Cardiac septum (tissue), 1 donor: Measurements from ENCODE around the gene SETD1A. TPM values are rescaled to one million over a fixed set of nuclear protein-coding genes. Genes with fewer than 3 reads are reported as not detected.
"Not testable (repeated sequence)": the region's sequence is repeated elsewhere in the genome, so short reads cannot be mapped to it uniquely, and the experiment has no call there.

ENCODE experiments used
- DNase-seq: peaks from one replicate; pipeline ENCODE4 v3.0.0-alpha.2; 2020; ENCODE audit warnings: low spot score
- intact Hi-C: fragments of 100-400 bp; cut with DNase I; formaldehyde crosslinking; loops from one replicate; pipeline ENCODE4 v1.14.0; 2022
- total RNA-seq: library from RNA; stranded (reverse); fragmentation: NEBNext Ultra II Directional; extraction: Animal tissue kit (Norgen Biotek cat#: 25700); gene quantifications from one replicate; pipeline ENCODE4 v1.2.1, GENCODE V29; 2021
- donor health status: DM: no; HTN: no; CAD: no.

SETD1A gene
- total RNA-seq, 1 donor from 2014 or later = 9.6 TPM

DNA sequence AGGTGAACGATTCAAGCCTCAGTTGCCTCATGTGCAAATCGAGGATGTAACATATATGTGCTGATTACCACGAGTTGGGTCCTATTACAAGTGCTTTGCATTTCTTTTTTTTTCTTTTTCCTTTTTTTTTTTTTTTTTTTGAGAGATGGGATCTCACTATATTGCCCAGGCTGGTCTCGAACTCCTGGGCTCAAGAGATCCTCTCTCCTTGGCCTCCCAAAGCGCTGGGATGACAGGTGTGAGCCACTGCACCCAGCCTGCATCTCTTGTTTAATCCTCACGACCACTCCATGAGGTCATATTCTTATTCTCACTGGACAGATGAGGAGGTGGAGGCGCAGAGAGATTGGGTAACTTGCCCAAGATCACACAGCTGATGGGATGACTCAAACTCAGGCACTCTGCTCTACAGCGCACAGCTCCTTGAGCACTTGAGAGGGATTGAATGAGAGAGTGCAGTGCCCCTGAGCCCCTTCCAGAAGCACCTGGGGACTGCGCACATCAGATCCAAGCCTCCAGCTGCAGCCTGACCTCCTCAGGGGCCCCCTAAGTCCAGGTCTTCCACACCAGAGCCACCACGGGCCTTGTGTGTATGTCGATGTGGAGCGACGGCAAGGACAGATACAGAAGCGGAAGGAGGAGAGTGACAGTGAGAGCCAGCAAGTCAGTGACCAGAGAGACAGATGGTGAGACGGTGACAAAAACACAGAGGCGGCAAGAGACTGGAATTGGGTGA, 48.0 kb downstream of the SETD1A start:
- DNase-seq = no peak
- intact Hi-C loops = no loop called here

DNA sequence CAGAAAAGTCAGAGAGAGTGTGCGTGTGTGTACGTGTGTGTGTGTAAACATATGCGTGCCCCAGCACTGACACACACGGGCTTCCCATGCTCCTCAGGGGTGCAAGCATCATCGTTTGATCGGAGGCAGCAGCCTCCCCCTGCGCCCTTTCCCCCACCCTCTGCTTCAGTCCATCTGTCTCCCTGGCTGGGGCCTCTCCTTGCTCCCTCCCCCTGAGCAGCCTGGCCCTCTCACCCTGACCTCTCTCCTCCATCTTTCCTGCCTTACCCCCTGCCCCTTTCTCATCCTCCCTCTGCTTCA, 48.5 kb downstream of the SETD1A start:
- no peak for DNase-seq
- intact Hi-C loops = no loop called here

DNA sequence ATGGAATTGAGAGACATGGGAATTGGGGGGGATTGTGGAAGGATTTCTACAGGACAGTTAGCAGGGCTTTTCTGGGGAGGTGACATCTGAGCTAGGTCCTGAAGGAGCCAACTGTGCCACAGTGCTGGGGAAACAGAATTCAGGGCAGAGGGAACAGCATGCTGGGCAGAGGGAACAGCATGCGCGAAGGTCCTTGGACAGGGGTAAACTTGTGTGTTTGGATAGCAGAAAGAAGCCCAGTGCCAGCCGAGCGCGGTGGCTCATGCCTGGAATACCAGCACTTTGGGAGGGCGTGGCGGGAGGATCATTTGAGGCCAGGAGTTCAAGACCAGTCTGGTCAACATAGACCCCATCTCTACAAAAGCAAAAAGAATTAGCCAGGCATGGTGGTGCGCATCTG, 49.0 kb downstream of the SETD1A start:
- DNase-seq = no peak
- intact Hi-C loops = no loop called here

DNA sequence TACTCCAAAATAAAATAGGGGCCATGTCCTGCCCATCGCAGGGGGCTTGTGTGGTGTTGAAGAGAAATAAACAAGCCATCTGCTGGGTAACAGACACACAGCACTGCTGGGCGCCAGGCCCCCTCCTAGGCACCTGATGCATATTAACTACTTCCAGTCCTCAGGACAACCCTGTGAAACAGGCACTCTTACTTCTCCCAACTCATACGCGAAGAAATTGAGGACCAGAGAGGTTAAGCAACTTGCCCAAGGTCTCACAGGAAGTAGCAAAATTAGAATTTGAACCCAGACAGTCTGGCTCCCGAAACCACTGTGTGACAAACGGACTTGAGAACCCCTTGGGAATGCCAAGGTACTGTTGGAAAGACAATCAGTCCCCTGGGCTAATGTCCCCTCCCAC, 50.1 kb downstream of the SETD1A start:
- DNase-seq = no peak

DNA sequence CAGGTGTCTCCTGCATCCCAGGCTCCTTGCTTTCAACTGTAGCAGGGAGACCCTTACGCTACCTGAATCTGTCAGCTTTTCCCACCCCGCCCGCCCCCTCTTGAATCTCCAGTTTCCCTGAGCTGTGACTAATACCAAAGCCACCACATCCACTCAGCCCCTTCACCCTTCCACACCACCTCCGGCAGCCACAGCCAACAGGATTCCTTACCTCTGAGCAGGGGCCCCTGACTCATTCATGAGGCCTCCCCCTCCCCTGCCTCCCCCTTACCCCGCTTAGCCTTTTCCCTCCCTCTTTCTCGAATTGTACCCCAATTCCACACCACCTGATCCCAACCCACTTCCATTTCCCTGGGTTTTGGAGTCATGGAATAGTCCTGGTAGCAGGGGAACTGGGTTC, 50.6 kb downstream of the SETD1A start:
- intact Hi-C loops = no loop called here
- DNase-seq = no peak

More for the DNA sequence above, 50.1 kb downstream of the SETD1A start:
- intact Hi-C loops = no loop called here

DNA sequence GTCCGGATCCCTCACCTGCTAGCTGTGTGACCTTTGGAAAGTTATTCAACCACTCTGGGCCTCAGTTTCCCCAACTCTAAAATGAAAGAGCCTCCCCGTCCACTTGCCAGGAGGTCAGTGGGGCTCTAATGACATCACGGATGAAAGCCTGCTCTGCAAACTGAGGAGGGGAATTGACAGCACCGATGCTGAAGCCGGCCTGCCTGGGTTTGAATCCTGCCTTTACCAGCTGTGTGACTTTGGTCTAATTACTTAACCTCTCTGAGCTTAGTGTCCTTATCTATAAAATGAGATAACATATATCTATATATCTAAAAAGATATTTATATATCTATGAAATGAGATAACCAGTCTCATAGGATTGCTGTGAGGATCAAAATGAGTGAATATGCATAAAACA, 51.0 kb downstream of the SETD1A start:
- DNase-seq = no peak
- intact Hi-C loops = no loop called here

DNA sequence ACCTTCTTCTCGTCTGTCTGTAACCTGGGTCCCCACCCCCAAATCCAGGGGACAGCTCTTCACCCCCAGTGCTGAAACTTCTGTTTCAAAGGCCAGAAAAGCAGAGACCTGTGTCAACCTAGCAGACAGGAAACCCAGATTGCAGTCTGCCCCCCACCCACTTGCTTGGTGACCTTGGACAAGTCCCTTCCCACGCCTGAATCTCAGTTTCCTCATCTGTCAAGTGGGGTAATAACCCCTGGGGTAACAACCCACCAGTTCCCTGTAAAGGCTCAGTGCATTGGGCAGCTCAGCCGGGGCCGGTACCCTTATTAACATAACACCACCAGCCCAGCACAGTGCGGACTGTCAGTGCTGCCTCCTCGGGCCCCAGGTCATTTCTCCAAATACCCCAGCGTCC, 51.6 kb downstream of the SETD1A start:
- no peak for DNase-seq
- intact Hi-C loops = no loop called here

DNA sequence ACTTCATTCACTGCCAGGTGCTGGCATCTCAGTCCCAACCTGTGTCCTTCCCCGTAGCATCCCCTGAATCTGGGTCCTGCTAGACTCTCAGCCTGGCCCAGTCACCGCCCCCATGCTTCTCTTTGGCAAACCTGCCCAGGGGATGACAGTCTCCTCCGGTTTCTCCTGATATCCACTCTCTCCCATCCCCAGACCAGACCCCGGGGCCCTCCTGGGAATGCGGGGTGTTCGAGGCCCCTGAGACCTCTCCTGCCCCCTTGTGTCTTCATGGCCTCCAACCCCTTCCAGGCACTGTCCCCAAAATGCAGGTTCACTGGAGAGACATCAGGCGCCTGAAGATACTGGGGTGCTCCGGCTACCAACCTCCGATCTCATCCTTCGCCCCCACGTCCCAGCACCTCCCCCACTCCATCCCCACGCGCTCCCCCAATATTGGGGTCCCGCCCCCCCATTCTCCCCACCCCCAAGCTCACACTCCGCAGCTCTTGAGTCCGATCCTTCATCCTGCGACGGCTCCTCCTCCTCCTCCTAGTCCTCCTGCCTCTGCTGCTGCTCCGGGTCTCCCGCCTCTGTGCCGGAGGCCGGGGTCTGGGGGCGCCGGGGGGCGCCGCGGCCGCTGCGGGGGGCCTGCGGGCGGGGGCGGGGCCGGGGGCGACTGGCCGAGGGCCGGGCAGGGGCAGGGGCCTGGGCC, 52.5 kb downstream of the SETD1A start:
- intact Hi-C loops = no loop called here
- DNase-seq = no peak

DNA sequence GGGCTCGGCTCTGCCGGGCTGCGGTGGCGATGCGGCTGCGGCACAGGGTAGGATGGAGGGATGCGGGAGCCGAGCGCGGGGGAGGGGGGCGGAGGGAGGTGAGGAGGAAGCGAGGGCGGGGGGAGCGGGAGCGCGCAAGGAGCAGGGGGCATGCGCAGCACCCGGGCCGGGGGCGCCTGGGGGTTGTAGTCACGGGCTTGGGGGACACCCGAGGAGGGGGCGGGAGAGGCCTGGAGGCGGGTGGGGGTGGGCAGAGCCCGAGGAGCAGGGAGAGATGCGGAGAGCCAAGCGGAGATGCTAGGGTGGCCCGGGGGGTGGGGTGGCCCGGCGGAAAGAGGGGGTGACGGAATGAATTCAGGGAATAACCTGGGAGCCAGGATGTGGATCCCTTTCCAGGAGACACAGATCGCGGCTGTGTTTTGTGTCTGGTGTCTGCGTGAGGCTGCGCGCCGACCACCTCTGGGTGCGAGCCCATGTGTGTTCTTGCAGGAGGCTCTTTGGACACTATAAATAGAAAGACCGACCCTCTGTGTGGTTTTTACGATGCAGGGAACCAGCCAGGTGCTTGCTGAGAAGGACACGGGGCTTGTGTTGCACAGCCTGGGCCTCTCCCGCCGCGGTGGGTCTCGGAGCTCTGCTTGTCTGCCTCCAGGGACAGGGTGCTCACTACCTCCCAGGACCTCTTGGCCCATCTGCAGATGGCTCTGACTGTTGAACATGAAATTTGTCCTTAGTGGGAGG, 53.2 kb downstream of the SETD1A start, which contains the start of gene STX1B:
Gene STX1B (minus strand): TSS at position 54 of the 741 bp plus-strand sequence. CDS start 242 bp downstream, outside the sequence.
- intact Hi-C loops = no loop called here
- no peak for DNase-seq

DNA sequence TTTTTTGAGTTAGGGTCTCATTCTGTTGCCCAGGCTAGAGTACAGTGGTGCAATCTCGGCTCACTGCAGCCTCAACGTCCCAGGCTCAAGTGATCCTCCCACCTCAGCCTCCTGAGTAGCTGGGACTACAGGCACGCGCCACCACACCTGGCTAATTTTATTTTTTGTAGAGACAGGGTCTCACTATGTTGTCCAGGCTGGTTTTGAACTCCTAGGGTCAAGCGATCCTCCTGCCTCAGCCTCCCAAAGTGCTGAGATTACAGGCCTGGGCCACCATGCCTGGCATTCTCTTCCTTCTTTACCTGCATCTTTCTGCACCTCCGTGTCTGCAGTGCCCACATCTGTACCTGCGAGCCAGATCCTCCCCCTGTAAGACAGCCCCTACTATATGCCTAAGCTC, 54.3 kb downstream of the SETD1A start:
- intact Hi-C loops, DNase-seq: not testable (repeated sequence)

DNA sequence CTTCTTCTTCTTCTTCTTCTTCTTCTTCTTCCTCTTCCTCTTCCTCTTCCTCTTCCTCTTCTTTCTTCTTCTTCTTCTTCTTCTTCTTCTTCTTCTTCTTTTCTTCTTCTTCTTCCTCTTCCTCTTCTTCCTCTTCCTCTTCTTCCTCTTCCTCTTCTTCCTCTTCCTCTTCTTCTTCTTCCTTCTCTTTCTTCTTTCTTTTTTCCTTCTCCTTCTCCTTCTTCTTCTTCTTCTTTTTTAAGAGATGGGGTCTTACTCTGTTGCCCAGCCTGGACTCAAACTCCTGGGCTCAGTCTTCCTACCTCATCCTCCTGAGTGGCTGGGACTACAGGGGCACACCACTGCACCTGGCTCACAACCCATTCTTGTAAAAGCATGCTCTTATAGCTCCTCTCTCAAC, 55.7 kb downstream of the SETD1A start:
- DNase-seq, intact Hi-C loops: not testable (repeated sequence)

DNA sequence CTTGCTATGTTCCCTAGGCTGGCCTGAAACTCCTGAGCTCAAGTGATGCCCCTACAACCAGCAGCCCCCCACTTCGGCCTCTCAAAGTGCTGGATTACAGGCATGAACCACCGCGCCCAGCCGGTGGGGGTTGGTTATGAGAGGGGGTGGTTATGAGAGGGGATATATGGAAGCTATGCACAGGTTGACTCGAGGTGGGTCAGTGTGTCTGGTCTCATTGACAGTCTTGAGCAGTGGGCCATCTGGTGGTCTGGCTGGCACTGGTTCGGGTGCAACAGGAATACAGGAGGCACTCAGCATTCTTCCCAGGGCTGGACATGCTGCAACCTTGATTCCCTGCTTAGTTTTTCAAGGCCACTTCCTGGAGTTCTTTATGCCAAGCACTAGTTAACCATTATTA, 58.5 kb downstream of the SETD1A start:
- intact Hi-C loops = no loop called here
- no peak for DNase-seq

DNA sequence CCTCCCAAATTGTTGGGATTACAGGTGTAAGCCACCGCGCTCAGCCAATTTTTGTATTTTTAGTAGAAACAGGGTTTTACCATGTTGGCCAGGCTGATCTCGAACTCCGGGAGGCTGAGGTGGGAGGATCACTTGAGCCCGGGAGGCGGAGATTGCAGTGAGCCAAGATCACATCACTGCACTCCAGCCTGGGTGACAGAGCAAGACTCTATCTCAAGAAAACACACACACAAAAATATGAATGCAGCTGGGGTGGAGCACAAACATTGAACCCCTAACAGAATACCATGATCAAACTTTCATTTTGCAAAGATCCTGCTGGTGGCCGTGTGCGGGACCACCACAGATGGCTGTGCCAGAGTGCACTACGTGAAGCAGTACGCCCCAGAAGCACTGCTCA, 60.2 kb downstream of the SETD1A start:
- DNase-seq, intact Hi-C loops: not testable (repeated sequence)

DNA sequence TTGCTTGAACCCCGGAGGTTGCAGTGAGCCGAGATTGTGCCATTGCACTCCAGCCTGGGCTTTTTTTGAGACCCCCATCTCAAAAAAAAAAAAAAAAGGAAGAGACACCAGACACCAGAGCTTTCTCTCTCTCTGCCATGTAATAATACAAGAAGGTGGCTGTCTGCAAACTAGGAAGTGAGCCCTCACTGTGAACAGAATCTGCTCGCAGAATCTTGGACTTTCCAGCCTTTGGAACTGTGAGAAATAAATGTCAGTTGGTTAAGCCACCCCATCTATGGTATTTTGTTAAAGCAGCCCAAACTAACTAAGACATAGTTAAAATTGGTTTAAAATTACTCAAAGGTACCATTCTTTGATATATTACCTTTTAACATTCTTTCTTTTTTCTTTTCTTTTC, 63.0 kb downstream of the SETD1A start:
- no peak for DNase-seq
- intact Hi-C loops = no loop called here

DNA sequence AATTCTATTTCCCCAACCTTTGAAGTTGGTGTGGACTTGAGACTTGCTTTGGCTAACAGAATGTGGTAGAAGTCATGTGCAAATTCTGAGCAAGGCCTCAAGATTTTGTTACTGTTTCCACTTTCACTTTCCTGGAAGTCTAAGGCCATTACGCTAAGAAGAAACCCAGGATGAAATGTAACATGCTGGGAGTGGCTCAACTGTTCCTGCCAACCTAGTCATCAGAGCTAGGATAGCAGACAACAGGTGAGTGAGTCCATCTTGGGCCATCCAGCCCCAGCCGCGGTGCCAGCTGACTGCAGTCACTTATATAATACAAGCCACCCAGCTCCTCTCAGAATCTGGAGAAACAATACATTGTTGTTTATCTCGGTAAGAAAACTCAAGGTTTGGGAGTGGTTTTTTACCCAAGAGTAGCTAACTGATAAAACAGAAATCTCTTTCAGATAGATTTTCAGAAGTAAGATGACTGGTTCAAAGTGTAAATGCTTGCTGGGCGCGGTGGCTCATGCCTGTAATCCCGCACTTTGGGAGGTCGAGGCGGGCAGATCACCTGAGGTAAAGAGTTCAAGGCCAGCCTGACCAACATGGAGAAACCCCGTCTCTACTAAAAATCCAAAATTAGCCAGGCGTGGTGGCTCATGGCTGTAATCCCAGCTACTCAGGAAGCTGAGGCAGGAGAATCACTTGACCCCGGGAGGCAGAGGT, 65.1 kb downstream of the SETD1A start:
- intact Hi-C loops = loop anchor here (2.0 kb wide), 1 partner anchor 20 kb away; no protein-coding TSS in a partner anchor
- no peak for DNase-seq

DNA sequence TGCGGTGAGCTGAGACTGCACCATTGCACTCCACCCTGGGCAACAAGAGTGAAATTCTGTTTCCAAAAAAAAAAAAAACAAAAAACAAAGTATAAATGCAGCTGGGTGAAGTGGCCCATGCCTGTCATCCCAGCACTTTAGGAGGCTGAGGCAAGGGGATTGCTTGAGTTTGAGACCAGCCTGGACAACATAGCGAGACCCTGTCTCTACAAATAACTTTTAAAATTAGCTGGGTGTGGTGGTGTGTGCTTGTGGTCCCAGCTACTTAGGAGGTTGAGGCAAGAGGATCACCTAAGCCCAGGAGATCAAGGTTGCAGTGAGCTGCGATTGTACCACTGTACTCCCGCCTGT, 65.7 kb downstream of the SETD1A start:
- intact Hi-C loops = loop anchor here (2.0 kb wide), 1 partner anchor 20 kb away; no protein-coding TSS in a partner anchor
- DNase-seq = no peak

DNA sequence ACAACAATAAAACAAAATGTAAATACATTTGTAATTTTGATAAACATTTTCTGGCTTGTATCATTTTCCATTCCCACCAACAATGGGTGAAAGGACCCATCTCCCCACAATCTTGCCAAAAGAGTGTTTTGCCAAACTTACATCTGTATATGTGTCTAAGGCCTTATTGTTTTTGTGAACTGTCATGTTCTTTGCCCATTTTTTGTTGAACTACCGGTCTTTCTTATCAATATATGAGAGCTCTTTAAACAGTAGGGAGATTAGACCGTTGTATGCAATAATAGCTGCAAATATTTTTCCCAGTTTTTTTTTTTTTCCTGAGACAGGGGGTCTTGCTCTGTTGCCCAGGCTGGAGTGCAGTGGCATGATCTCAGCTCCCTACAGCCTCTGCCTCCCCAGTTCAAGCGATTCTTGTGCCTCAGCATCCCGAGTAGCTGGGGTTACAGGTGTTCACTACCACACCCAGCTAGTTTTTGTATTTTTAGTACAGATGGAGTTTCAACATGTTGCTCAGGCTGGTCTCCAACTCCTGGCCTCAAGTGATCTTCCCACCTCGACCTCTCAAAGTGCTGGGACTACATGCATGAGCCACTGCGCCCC, 66.2 kb downstream of the SETD1A start:
- intact Hi-C loops = loop anchor here (2.0 kb wide), 1 partner anchor 19 kb away; no protein-coding TSS in a partner anchor
- no peak for DNase-seq

DNA sequence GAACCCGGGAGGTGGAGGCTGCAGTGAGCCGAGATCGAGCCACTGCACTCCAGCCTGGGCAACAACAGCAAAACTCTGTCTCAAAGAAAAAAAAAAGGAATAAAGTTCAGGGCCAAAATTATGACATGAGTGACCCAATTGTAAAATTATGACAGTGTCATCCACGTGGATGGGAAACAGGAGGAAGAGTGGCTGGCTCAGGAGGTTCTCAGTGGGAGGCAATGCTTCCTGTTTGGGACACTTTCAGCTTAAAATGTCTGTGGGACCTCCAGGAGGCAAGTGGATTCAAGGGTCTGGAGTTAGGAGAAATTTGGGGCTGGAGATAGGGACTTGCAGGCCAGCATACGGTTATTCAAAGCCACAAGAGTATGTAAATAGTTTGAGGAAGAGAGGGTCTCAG, 67.8 kb downstream of the SETD1A start:
- intact Hi-C loops = no loop called here
- DNase-seq = no peak

DNA sequence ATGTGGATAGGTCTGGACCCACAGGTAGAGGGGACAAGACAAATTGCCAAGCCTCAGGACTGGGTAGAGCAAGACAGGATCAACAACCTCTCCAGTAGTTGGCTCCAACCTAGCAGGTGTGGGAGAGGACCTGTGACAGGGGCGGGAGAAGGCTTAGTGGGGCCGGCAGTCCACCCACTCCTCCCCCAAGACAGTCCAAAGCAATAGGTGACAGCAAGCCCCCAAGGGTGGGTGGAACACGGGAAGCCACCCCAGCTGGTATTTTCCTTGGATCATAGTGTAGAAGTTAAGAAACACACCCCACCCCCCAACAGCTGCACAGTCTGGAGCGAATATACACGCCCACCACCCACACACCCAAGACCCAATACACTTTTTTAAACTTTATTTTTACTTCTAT, 71.7 kb downstream of the SETD1A start:
- intact Hi-C loops = no loop called here

DNA sequence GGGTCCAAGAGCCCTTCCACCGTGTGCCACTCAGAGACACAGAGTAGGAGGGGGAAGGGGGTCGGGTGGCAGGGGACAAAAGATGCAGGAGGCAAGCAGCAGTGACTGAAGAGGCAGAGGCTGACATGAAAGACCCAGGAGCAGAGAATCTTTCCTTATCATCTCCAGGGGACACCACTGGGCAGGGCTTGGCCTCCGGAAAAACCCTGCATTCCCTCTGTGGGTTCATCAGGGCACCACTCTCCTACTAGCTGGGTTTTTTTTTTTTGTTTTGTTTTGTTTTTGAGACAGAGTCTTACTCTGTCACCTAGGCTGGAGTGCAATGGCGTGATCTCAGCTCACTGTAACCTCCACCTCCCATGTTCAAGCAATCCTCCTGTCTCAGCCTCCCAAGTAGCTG, 73.7 kb downstream of the SETD1A start:
- intact Hi-C loops = loop anchor here (5.0 kb wide), 1 partner anchor 41 kb away; the partner anchor contains the start of genes ZNF646 and ZNF668
- DNase-seq = no peak

More for the DNA sequence above, 71.7 kb downstream of the SETD1A start:
- DNase-seq = no peak
